ENCODE results near the gene CEP170B. TPM values are rescaled to one million over a fixed set of nuclear protein-coding genes. Genes with fewer than 3 reads are reported as not detected.
"Not testable (repeated sequence)": the region's sequence is repeated elsewhere in the genome, so short reads cannot be mapped to it uniquely, and the experiment has no call there.

CEP170B gene
- polyA plus RNA-seq, 2 of the 4 experiments (the other 2 are of a cell fraction): 4.5 to 13.5 TPM

GRCh38 chr14:104943216-104944015 lies 78.3 kb downstream of the CEP170B start:
- H3K4me2 ChIP-seq; DNase-seq (ENCODE audit: low read depth in 1 of 2, low spot score in 1 of 2); H3K27ac ChIP-seq; H3K9me3 ChIP-seq; ATAC-seq; FAIRE-seq; POLR2A ChIA-PET; H3K4me3 ChIP-seq; H3K4me1 ChIP-seq: not testable (repeated sequence)
- CTCF ChIA-PET: interaction anchor here (0.9 to 2.3 kb wide), 3 partner anchors 10 to 25 kb away, joined by 3 to 8 read pairs (median 4); no protein-coding TSS in a partner anchor
- WGBS (ENCODE audit: missing lambda C conversion rate): 94% methylated on average over 23 of the region's 29 CpGs

- DNase-seq (ENCODE audit: low read depth in 1 of 2, low spot score in 1 of 2); POLR2A ChIA-PET; H3K4me1 ChIP-seq; H3K27ac ChIP-seq; H3K4me3 ChIP-seq; H3K9me3 ChIP-seq; FAIRE-seq; ATAC-seq; H3K4me2 ChIP-seq: not testable (repeated sequence)
- CTCF ChIA-PET: interaction anchor here (0.9 to 1.5 kb wide), 3 partner anchors 12 to 101 kb away, joined by 3 to 4 read pairs (median 3); no protein-coding TSS in a partner anchor
- 80% methylated on average over 3 of the region's 6 CpGs for WGBS (ENCODE audit: missing lambda C conversion rate)
Measured at GRCh38 chr14:104944016-104944308, 78.9 kb downstream of the CEP170B start.

GRCh38 chr14:104944436-104945205 lies 79.6 kb downstream of the CEP170B start:
- H3K4me1 ChIP-seq; H3K4me3 ChIP-seq; H3K9me3 ChIP-seq; DNase-seq (ENCODE audit: low read depth in 1 of 2, low spot score in 1 of 2); ATAC-seq; FAIRE-seq; H3K27ac ChIP-seq; H3K4me2 ChIP-seq; POLR2A ChIA-PET: not testable (repeated sequence)
- CTCF ChIA-PET: interaction anchor here (0.9 to 1.5 kb wide), 3 partner anchors 11 to 100 kb away, joined by 3 to 4 read pairs (median 3); no protein-coding TSS in a partner anchor
- 95% methylated on average over 18 of the region's 29 CpGs for WGBS (ENCODE audit: missing lambda C conversion rate)

- H3K9me3 ChIP-seq; POLR2A ChIA-PET; FAIRE-seq; CTCF ChIA-PET; H3K4me1 ChIP-seq; H3K27ac ChIP-seq; DNase-seq (ENCODE audit: low read depth in 1 of 2, low spot score in 1 of 2); H3K4me3 ChIP-seq; H3K4me2 ChIP-seq; ATAC-seq: not testable (repeated sequence)
- WGBS (ENCODE audit: missing lambda C conversion rate): 91% methylated on average over 20 of the region's 20 CpGs
Measured at GRCh38 chr14:104945266-104945665, 80.2 kb downstream of the CEP170B start.

Other genes with a start within 250 kb of the CEP170B start
- gene INF2, start 175.7 kb upstream of the CEP170B start, polyA plus RNA-seq (2011; rRNA removed): 23.6 and 24.7 TPM in 2 replicates
- gene INF2, start 175.7 kb upstream of the CEP170B start, polyA plus RNA-seq (2017; fragmentation: RNase III; extraction: RNeasy Plus Mini Kit Qiagen cat#74134 plus additional on column Dnase treatment): 71.2 to 76.6 TPM (median 72.0 TPM) in 3 replicates
- gene ADSS1, start 141.0 kb upstream of the CEP170B start, polyA plus RNA-seq (2011; rRNA removed): 8.8 and 10.1 TPM in 2 replicates
- 6.2 to 8.3 TPM (median 7.4 TPM) in 3 replicates for gene ADSS1, start 141.0 kb upstream of the CEP170B start, polyA plus RNA-seq (2017; fragmentation: RNase III; extraction: RNeasy Plus Mini Kit Qiagen cat#74134 plus additional on column Dnase treatment)
- 90.0 and 94.2 TPM in 2 replicates for gene SIVA1, start 112.1 kb upstream of the CEP170B start, polyA plus RNA-seq (2011; rRNA removed)
- gene SIVA1, start 112.1 kb upstream of the CEP170B start, polyA plus RNA-seq (2017; fragmentation: RNase III; extraction: RNeasy Plus Mini Kit Qiagen cat#74134 plus additional on column Dnase treatment): 157 to 169 TPM (median 163 TPM) in 3 replicates
- gene AKT1, start 69.5 kb upstream of the CEP170B start, polyA plus RNA-seq (2011; rRNA removed): 66.0 and 70.2 TPM in 2 replicates
- gene AKT1, start 69.5 kb upstream of the CEP170B start, polyA plus RNA-seq (2017; fragmentation: RNase III; extraction: RNeasy Plus Mini Kit Qiagen cat#74134 plus additional on column Dnase treatment): 87.1 to 93.8 TPM (median 93.0 TPM) in 3 replicates
- 1.6 and 2.1 TPM in 2 replicates for gene ZBTB42, start 64.2 kb upstream of the CEP170B start, polyA plus RNA-seq (2011; rRNA removed)
- 2.3 to 3.1 TPM (median 2.6 TPM) in 3 replicates for gene ZBTB42, start 64.2 kb upstream of the CEP170B start, polyA plus RNA-seq (2017; fragmentation: RNase III; extraction: RNeasy Plus Mini Kit Qiagen cat#74134 plus additional on column Dnase treatment)
- 0.01 TPM in 2 replicates for gene PLD4, start 59.6 kb downstream of the CEP170B start, polyA plus RNA-seq (2011; rRNA removed)
- 0.01 TPM in 2 of 3 replicates, not detected in the other for gene PLD4, start 59.6 kb downstream of the CEP170B start, polyA plus RNA-seq (2017; fragmentation: RNase III; extraction: RNeasy Plus Mini Kit Qiagen cat#74134 plus additional on column Dnase treatment)
- 43.7 and 56.7 TPM in 2 replicates for gene AHNAK2, start 113.1 kb downstream of the CEP170B start, polyA plus RNA-seq (2011; rRNA removed)
- 34.4 to 46.5 TPM (median 43.3 TPM) in 3 replicates for gene AHNAK2, start 113.1 kb downstream of the CEP170B start, polyA plus RNA-seq (2017; fragmentation: RNase III; extraction: RNeasy Plus Mini Kit Qiagen cat#74134 plus additional on column Dnase treatment)
- gene CLBA1, start 120.5 kb downstream of the CEP170B start, polyA plus RNA-seq (2011; rRNA removed): 11.3 and 11.5 TPM in 2 replicates
- 10.7 to 12.5 TPM (median 12.0 TPM) in 3 replicates for gene CLBA1, start 120.5 kb downstream of the CEP170B start, polyA plus RNA-seq (2017; fragmentation: RNase III; extraction: RNeasy Plus Mini Kit Qiagen cat#74134 plus additional on column Dnase treatment)
- 19.5 and 24.2 TPM in 2 replicates for gene CDCA4, start 155.8 kb downstream of the CEP170B start, polyA plus RNA-seq (2011; rRNA removed)
- gene CDCA4, start 155.8 kb downstream of the CEP170B start, polyA plus RNA-seq (2017; fragmentation: RNase III; extraction: RNeasy Plus Mini Kit Qiagen cat#74134 plus additional on column Dnase treatment): 25.9 to 28.0 TPM (median 26.9 TPM) in 3 replicates
- gene GPR132, start 200.2 kb downstream of the CEP170B start, polyA plus RNA-seq (2011; rRNA removed): 0.19 and 0.49 TPM in 2 replicates
- 0.16 to 0.22 TPM (median 0.18 TPM) in 3 replicates for gene GPR132, start 200.2 kb downstream of the CEP170B start, polyA plus RNA-seq (2017; fragmentation: RNase III; extraction: RNeasy Plus Mini Kit Qiagen cat#74134 plus additional on column Dnase treatment)